ENCODE data around the gene ZNF660.

ZNF660 gene

DNA sequence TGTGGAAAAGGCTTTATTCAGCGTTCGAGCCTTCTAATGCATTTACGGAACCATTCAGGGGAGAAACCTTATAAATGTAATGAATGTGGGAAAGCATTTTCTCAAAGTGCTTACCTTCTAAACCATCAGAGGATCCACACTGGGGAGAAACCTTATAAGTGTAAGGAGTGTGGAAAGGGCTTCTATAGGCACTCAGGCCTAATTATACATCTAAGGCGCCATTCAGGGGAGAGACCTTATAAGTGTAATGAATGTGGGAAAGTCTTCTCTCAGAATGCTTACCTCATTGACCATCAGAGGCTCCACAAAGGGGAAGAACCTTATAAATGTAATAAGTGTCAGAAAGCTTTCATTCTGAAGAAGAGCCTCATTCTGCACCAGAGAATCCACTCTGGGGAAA is 57.6 kb downstream of the ZNF660 start:
- DNase-seq = no peak

DNA sequence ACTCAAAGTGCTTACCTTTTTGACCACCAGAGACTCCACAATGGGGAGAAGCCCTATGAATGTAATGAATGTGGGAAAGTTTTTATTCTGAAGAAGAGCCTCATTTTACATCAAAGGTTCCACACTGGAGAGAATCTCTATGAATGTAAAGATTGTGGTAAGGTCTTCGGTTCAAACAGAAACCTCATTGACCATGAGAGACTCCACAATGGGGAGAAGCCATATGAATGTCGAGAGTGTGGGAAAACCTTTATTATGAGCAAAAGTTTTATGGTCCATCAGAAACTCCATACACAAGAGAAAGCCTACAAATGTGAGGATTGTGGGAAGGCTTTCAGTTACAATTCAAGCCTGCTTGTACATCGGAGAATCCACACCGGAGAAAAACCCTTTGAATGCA is 58.3 kb downstream of the ZNF660 start:
- DNase-seq = no peak

DNA sequence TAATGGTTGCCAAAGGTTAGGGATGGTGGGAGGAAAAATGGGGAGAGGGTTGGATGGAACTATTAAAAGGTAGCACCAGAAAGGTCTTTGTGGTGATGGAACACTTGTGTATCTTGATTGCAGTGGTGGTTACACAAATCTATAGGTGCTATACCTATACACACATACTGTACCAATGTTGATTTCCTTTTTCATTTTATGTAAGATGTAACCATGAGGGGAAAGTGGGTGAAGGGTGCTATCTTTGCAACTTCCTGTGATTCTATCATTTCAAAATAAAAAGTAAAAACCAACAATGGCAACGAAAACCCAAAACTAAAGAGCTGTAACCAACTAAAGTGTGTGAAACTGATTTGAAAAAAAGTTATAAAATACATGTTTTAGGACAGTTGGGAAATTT is 63.0 kb downstream of the ZNF660 start:
- no peak for DNase-seq

DNA sequence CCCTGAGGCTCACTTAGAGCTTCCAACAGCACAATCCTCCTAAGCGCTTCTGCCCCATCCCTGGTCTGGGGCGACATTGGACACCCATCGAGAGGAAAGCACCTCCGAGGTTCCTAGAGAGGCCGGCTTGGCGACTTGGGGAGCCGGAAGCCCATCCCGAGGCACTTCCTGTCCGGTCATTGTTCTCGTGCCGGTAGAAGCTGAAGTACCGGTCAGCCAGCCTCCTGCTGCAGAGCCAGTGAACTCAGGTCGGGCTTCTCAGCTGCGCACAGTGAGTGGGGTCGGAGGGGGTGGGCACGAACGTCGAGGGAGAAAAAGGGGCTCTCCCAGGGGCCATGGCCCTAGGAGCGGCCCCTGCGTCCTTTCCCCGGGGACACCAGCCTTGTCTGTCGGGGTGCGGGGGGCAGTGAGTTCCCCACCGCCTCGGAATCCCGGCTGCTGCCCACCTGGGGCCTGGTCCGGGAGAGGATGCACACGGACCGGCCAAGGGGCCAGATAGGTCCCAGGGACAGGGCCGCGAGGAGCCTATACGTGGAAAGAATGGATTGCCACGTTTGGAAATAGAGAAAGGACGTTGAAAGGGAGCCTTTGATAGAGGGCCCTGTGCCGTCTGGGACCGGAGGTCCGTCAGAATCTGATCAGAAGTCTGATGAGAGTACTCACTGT is 63.9 kb downstream of the ZNF660 start, which contains the start of gene ZNF35:
Gene ZNF35 (plus strand): TSS at position 169 of the 666 bp plus-strand sequence. CDS start 2,336 bp downstream, outside the sequence.
- DNase-seq = no peak

All from activated CD4-positive, alpha-beta T cell treated with anti-CD3 and anti-CD28 coated beads, Interleukin-2, amount 50 U/mL, for 4 hours (primary cell).